RWPE1 (cell line): ENCODE data around the gene C2orf76.

Source experiments
- CTCF ChIA-PET: fragments of 350-600 bp; sonication (Branson Sonifier 250); formaldehyde crosslinking; extraction: SDS; loops from one replicate; lab custom pipeline; 2021; lab: Yijun Ruan, JAX
- POLR2A ChIA-PET: fragments of 400-600 bp; formaldehyde crosslinking; extraction: SDS; loops from one replicate; lab custom pipeline; 2020; ENCODE audit warnings: antibody characterized with exemption; ENCODE audit not compliant: low non-redundant PET; lab: Yijun Ruan, JAX
- DNase-seq: peaks from one replicate; pipeline ENCODE4 v3.0.0; 2012; ENCODE audit warnings: low spot score
- H3K27ac ChIP-seq: fragments of 450-650 bp; 2 replicates; pipeline ENCODE4 v1.5.1; 2017
- CTCF ChIP-seq: fragments of 450-650 bp; conservative IDR thresholded peaks from 2 replicates; pipeline ENCODE4 v1.5.1; 2017; ENCODE audit warnings: low read depth, mild to moderate bottlenecking

Gene C2orf76

GRCh38 chr2:119293900-119294299 is 72.7 kb downstream of the C2orf76 start:
- H3K27ac ChIP-seq: no peak overlapping the region
- CTCF ChIA-PET: interaction anchor here (1.2 kb wide), 1 partner anchor 182 kb away, joined by 3 read pairs; no protein-coding TSS in a partner anchor
- TF ChIP-seq CTCF: no peak
- DNase-seq: no peak
- POLR2A ChIA-PET: no interaction called here

- CTCF ChIA-PET: interaction anchor here (1.2 kb wide), 1 partner anchor 183 kb away, joined by 3 read pairs; no protein-coding TSS in a partner anchor
- no peak for DNase-seq
- H3K27ac ChIP-seq: no peak overlapping the region
- no peak for TF ChIP-seq CTCF
- POLR2A ChIA-PET: no interaction called here
Measured at GRCh38 chr2:119293254-119293653, 73.4 kb downstream of the C2orf76 start.

- CTCF ChIA-PET: interaction anchor here (0.7 to 4.6 kb wide), 5 partner anchors 184 to 410 kb away, joined by 3 to 27 read pairs (median 3); no protein-coding TSS in a partner anchor
- H3K27ac ChIP-seq: no peak overlapping the region
- POLR2A ChIA-PET: no interaction called here
- DNase-seq: no peak
- TF ChIP-seq CTCF: no peak
Measured at GRCh38 chr2:119292226-119292625, 74.4 kb downstream of the C2orf76 start.

GRCh38 chr2:119291588-119292167 is 75.0 kb downstream of the C2orf76 start:
- H3K27ac ChIP-seq: no peak overlapping the region
- ChIA-PET POLR2A (no interaction called here), CTCF (interaction anchor here (0.5 to 4.6 kb wide), 24 partner anchors 10 to 1406 kb away, joined by 3 to 27 read pairs (median 3); partner anchors contain the start of genes SCTR and STEAP3)
- DNase-seq: no peak
- no peak for TF ChIP-seq CTCF

- TF ChIP-seq CTCF: peak; percentile 93
- ChIA-PET POLR2A (no interaction called here), CTCF (interaction anchor here (0.5 to 4.6 kb wide), 26 partner anchors 11 to 1405 kb away, joined by 3 to 27 read pairs (median 3); partner anchors contain the start of genes SCTR and STEAP3)
- H3K27ac ChIP-seq: no peak overlapping the region
- peak; percentile 84 for DNase-seq
Measured at GRCh38 chr2:119290859-119291587, 75.6 kb downstream of the C2orf76 start.

- CTCF ChIA-PET: interaction anchor here (1.1 to 4.6 kb wide), 3 partner anchors 71 to 407 kb away, joined by 3 to 27 read pairs (median 3); no protein-coding TSS in a partner anchor
- no peak overlapping the region for H3K27ac ChIP-seq
- no peak for DNase-seq
- no peak for TF ChIP-seq CTCF
- POLR2A ChIA-PET: no interaction called here
Measured at GRCh38 chr2:119289642-119290041, 77.0 kb downstream of the C2orf76 start.
